Smooth muscle cell (in vitro differentiated cells): ENCODE results near the gene HYDIN. TPM values are rescaled to one million over a fixed set of nuclear protein-coding genes. Genes with fewer than 3 reads are reported as not detected.
"Not testable (repeated sequence)": the region's sequence is repeated elsewhere in the genome, so short reads cannot be mapped to it uniquely, and the experiment has no call there.

Experiments used
- DNase-seq: peaks from one replicate; lab custom pipeline; 2025; ENCODE audit not compliant: unreplicated experiment; lab: John Stamatoyannopoulos, UW
- H2AFZ ChIP-seq: fragments of 200-600 bp; sonication (generic); 2 replicates; pipeline ENCODE4 v1.6.0; 2016; ENCODE audit warnings: antibody characterized with exemption, low read depth, mild to moderate bottlenecking
- H3F3A ChIP-seq: fragments of 200-600 bp; sonication (generic); 2 replicates; pipeline ENCODE4 v1.6.0; 2017; ENCODE audit warnings: antibody characterized with exemption, low read depth
- H3K27ac ChIP-seq: fragments of 200-600 bp; sonication (generic); 2 replicates; pipeline ENCODE4 v1.5.1; 2016; ENCODE audit warnings: low read depth, mild to moderate bottlenecking
- H3K27me3 ChIP-seq: fragments of 200-600 bp; sonication (generic); 2 replicates; pipeline ENCODE4 v1.6.1; 2016; ENCODE audit warnings: low read depth, mild to moderate bottlenecking
- H3K36me3 ChIP-seq: fragments of 200-600 bp; sonication (generic); 2 replicates; pipeline ENCODE4 v1.5.1; 2016; ENCODE audit warnings: low read depth
- H3K4me1 ChIP-seq: fragments of 200-600 bp; sonication (generic); 2 replicates; pipeline ENCODE4 v1.5.1; 2016; ENCODE audit warnings: low read depth
- H3K4me2 ChIP-seq: fragments of 200-600 bp; sonication (generic); 2 replicates; pipeline ENCODE4 v1.6.0; 2016; ENCODE audit warnings: mild to moderate bottlenecking
- H3K4me3 ChIP-seq: fragments of 200-600 bp; sonication (generic); 2 replicates; pipeline ENCODE4 v1.5.1; 2016; ENCODE audit warnings: mild to moderate bottlenecking
- H3K79me2 ChIP-seq: fragments of 200-600 bp; sonication (generic); 2 replicates; pipeline ENCODE4 v1.6.0; 2016; ENCODE audit warnings: low read depth, mild to moderate bottlenecking
- H3K9ac ChIP-seq: fragments of 200-600 bp; sonication (generic); 2 replicates; pipeline ENCODE4 v1.6.0; 2016; ENCODE audit warnings: low read depth
- H3K9me3 ChIP-seq: fragments of 200-600 bp; sonication (generic); replicated peaks from 2 replicates; pipeline ENCODE4 v1.5.1; 2016; ENCODE audit warnings: low read depth
- H4K20me1 ChIP-seq: fragments of 200-600 bp; sonication (generic); 2 replicates; pipeline ENCODE4 v1.6.0; 2016; ENCODE audit warnings: low read depth
- whole genome bisulfite sequencing: methylation state at CpG from one replicate; pipeline ENCODE4 v1.1.7; 2016; ENCODE audit warnings: low lambda C conversion rate; 5-methylcytosine and 5-hydroxymethylcytosine counted together
- polyA plus RNA-seq: library from polyadenylated mRNA; unstranded; fragments of >200 nt; fragmentation: Nextera tagmentation; extraction: Ambion mirVana; gene quantifications from 2 replicates; pipeline ENCODE4 v1.2.1, GENCODE V29; 2016
- total RNA-seq: library from RNA; depleted of rRNA; stranded (reverse); fragments of >200 nt; gene quantifications from 2 replicates; pipeline ENCODE4 v1.2.3, GENCODE V29; 2014

HYDIN gene
- total and polyA plus RNA-seq, 2 experiments from 2014 or later: 0.41 to 0.45 TPM

DNA sequence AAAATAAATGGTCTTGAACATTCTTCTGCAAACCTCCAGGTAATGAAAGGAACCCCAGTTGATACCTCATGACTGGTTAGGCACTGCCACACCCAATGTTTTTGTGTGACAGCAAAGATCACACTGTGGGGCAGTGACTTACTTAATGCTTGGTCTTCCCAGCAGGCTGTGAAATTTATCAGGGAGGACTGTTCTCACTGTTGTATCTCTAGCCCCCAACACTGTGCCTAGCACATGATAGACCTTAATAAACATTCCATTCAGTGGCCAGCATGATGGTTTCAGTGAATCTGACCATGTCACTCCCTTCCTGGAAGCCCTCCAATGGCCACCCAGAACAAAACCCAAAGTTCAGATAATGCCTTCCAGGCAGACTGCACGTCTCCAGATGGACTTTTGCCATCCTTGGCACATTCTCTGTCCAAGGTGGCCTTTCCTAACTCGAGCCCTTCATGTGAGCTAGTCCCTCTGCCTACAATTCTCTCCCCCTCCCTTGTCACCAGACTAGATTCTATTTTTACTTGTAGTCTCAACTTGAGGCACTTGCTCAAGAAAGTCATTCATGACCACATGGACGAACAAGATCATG lies 206.6 kb downstream of the HYDIN start:
- H3K4me3 ChIP-seq, H3K27ac ChIP-seq, H3K4me2 ChIP-seq, H3K27me3 ChIP-seq, H3K4me1 ChIP-seq, H2AFZ ChIP-seq, H3F3A ChIP-seq, H3K9me3 ChIP-seq, H3K9ac ChIP-seq, DNase-seq, H3K36me3 ChIP-seq, H3K79me2 ChIP-seq, H4K20me1 ChIP-seq: not testable (repeated sequence)
- 94% methylated on average over 3 of the region's 3 CpGs for WGBS

DNA sequence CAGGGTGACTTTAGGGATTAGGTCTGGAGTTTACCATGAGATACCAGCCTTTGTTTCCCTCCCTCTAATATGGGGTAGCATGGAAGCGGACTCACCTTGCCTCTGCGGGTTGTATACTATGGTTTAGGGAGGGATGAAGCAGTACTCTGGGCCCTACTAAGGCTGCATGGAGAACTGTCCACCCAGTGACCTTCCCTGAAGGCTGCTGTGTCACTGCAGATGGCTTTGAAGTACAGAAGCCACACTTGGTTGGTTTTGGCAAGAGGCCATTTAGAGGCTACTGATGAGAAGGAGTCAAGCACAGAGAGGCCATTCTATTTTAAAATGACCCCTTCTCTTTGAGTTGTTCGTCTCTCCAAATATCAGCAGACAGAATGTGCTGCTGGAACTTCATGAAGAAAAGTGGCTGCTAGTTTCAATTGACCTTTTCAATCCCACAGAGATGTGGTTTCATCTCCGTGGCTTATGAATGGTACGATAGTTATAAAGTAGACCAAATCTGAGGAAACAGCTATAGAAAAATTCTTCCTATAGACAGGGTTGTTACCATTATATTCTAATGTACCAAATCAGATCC lies 208.5 kb downstream of the HYDIN start:
- H3K4me3 ChIP-seq, H3K79me2 ChIP-seq, H3K27ac ChIP-seq, H3K9ac ChIP-seq, H2AFZ ChIP-seq, H3K36me3 ChIP-seq, H4K20me1 ChIP-seq, H3K9me3 ChIP-seq, H3K4me1 ChIP-seq, H3K4me2 ChIP-seq, H3F3A ChIP-seq, H3K27me3 ChIP-seq, DNase-seq: not testable (repeated sequence)
- WGBS: 87% methylated on average over 3 of the region's 5 CpGs

- not testable (repeated sequence) for H3K27ac ChIP-seq, H3K4me3 ChIP-seq
- WGBS: 66% methylated on average over 5 of the region's 6 CpGs
Observed at GRCh38 chr16:71019067-71019682, 211.3 kb downstream of the HYDIN start.

GRCh38 chr16:71015419-71015818 lies 215.1 kb downstream of the HYDIN start:
- H3K36me3 ChIP-seq, H4K20me1 ChIP-seq, DNase-seq, H3F3A ChIP-seq, H3K4me1 ChIP-seq, H3K27me3 ChIP-seq, H3K4me2 ChIP-seq, H3K9ac ChIP-seq, H3K79me2 ChIP-seq, H3K4me3 ChIP-seq, H3K27ac ChIP-seq, H3K9me3 ChIP-seq, H2AFZ ChIP-seq: not testable (repeated sequence)
- 95% methylated on average over 8 of the region's 10 CpGs for WGBS

More at GRCh38 chr16:71019067-71019682, 211.3 kb downstream of the HYDIN start:
- H3K79me2 ChIP-seq, DNase-seq, H3K9ac ChIP-seq, H3K4me1 ChIP-seq, H3K9me3 ChIP-seq, H3K36me3 ChIP-seq, H2AFZ ChIP-seq, H3K27me3 ChIP-seq, H3K4me2 ChIP-seq, H4K20me1 ChIP-seq, H3F3A ChIP-seq: not testable (repeated sequence)

DNA sequence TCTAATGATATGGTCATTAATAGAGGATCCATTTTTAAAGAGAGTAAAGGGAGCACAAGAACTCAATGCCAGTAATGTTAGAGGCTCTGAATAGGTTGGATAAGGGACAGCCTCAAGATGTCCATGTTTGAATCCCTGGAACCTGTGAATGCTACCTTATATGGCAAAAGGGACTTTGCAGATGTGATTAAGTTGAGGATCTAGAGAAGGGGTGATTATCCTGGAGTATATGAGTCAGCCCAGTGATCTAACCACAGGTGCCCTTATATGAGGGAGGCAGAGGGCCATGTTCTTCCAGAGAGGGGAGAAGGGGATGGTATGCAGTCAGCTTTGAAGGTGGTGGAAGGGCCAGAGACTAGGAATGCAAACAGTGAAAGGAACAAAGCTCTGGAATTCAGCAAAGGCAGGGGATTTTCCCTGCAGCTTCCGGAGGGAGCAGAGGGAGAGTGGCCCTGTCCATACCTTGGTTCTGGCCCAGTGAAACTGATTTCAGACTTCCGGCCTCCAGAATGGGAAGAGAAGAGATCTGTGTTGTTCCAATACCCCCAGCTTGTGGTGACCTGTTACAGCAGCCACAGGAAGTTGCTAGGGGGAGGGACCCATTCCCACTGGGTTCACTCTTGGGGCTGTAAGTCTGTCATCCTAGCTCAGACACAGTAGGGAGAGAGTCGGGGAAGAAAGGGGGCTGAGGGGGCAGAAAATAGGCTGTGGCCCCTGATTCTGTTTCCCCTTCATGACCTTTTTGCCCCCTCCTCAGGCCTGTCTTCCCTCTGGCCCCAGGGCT lies 220.9 kb downstream of the HYDIN start:
- H3K9me3 ChIP-seq, H3K36me3 ChIP-seq, H4K20me1 ChIP-seq, H3K4me2 ChIP-seq, H3K27me3 ChIP-seq, H2AFZ ChIP-seq, H3K4me1 ChIP-seq, DNase-seq, H3K79me2 ChIP-seq, H3K27ac ChIP-seq, H3F3A ChIP-seq, H3K4me3 ChIP-seq, H3K9ac ChIP-seq: not testable (repeated sequence)
- WGBS: no CpG with 5 or more reads among the region's 3 CpGs

- DNase-seq: not testable (repeated sequence)
Observed at GRCh38 chr16:71006516-71006915, 224.0 kb downstream of the HYDIN start.

More at GRCh38 chr16:71006516-71006915, 224.0 kb downstream of the HYDIN start:
- not testable (repeated sequence) for H3K4me2 ChIP-seq, H4K20me1 ChIP-seq, H3K79me2 ChIP-seq, H3K9me3 ChIP-seq, H2AFZ ChIP-seq, H3K4me1 ChIP-seq, H3K27ac ChIP-seq, H3K4me3 ChIP-seq, H3K36me3 ChIP-seq, H3F3A ChIP-seq, H3K27me3 ChIP-seq, H3K9ac ChIP-seq
- 77% methylated on average over 2 of the region's 3 CpGs for WGBS
